ENCODE data around the gene ZFP36L1. TPM values are rescaled to one million over a fixed set of nuclear protein-coding genes. Genes with fewer than 3 reads are reported as not detected.

Gene ZFP36L1
- total RNA-seq, 1 experiment from 2014 or later: 304 TPM

- H2AFZ ChIP-seq (ENCODE audit: low read depth, low read length, poor library complexity, severe bottlenecking): no peak overlapping the region
- H3K4me2 ChIP-seq (ENCODE audit: low read length): peak overlapping the region; percentile 71
- no peaks in the 10 kb centered on the region for H3K9me3 ChIP-seq (ENCODE audit: control insufficient read depth in 1 of 2, insufficient read depth in 1 of 2, low read depth in 1 of 2, low read length in 2 of 2)
- RAD21 ChIA-PET (ENCODE audit: low non-redundant PET in 1 of 2, low total read pairs in 2 of 2, uncharacterized antibody in 2 of 2, unreplicated experiment in 2 of 2): interaction anchor here (1.4 to 3.7 kb wide), 4 partner anchors 29 to 536 kb away, joined by 3 to 14 read pairs (median 7); no protein-coding TSS in a partner anchor
- no peaks in the 10 kb centered on the region for H3K9me2 ChIP-seq (ENCODE audit: insufficient read depth)
- peaks cover 3% of the 10 kb centered on the region; the same call in 1 of the 2 replicates for H4K20me1 ChIP-seq (ENCODE audit: insufficient read depth)
- no peak for TF ChIP-seq RAD21 (IDR thresholded peaks at IDR 0.05; ENCODE audit: low read depth)
- no peak for TF ChIP-seq SIN3A (IDR thresholded peaks at IDR 0.05; ENCODE audit: low read depth)
- TF ChIP-seq POLR2AphosphoS5 (IDR thresholded peaks at IDR 0.05; ENCODE audit: low read depth, low read length): 0 out of 2 replicates have a peak, but pooled peaks have one; percentile 3
- peak; percentile 68 for TF ChIP-seq TCF7L2 (IDR thresholded peaks at IDR 0.05; ENCODE audit: borderline replicate concordance, extremely low read depth, insufficient read depth, insufficient read length)
- TF ChIP-seq EZH2phosphoT487 (IDR thresholded peaks at IDR 0.05; ENCODE audit: borderline replicate concordance): no peak
- TF ChIP-seq ZNF274 (IDR thresholded peaks at IDR 0.05; ENCODE audit: low read depth, low read length): no peak
- no peak for TF ChIP-seq ATF3 (IDR thresholded peaks at IDR 0.05)
- no peak for TF ChIP-seq REST (IDR thresholded peaks at IDR 0.05; ENCODE audit: low read depth)
- TF ChIP-seq CTCF (IDR thresholded peaks at IDR 0.05 in 2 of 3, conservative IDR thresholded peaks at IDR 0.05 in 1 of 3; ENCODE audit: borderline replicate concordance in 1 of 3, insufficient read depth in 1 of 3, low read depth in 2 of 3, low read length in 2 of 3): no peak
- no peak for TF ChIP-seq ZFX (IDR thresholded peaks at IDR 0.05)
- TF ChIP-seq EZH2 (IDR thresholded peaks at IDR 0.05): no peak
- H3K4me1 ChIP-seq (ENCODE audit: control insufficient read depth in 1 of 2, insufficient read depth in 2 of 2, low read length in 2 of 2): peaks cover 89 to 99% of the 10 kb centered on the region in 2 experiments
- no peaks in the 10 kb centered on the region for H3K27me3 ChIP-seq (ENCODE audit: insufficient read depth, low read length)
- CTCF ChIA-PET: interaction anchor here (0.6 to 2.7 kb wide), 5 partner anchors 8 to 851 kb away, joined by 3 to 13 read pairs (median 3); no protein-coding TSS in a partner anchor
- H3K36me3 ChIP-seq (ENCODE audit: control insufficient read depth in 1 of 2, insufficient read depth in 2 of 2, low read length in 2 of 2): peaks cover 14 to 21% of the 10 kb centered on the region in 2 experiments; a peak in 3 of 4 replicates
- BruUV-seq (replicated peaks): TSS peak; percentile 48
- peak; percentile 17; the same call in 1 of the 2 replicates for ATAC-seq
- peak overlapping the region; percentile 51 for H3K9ac ChIP-seq (ENCODE audit: low read length)
- intact Hi-C loops (cut with micrococcal nuclease): loop anchor here (2.0 to 10.0 kb wide), 2 partner anchors 236 to 420 kb away; no protein-coding TSS in a partner anchor
- DNase-seq (ENCODE audit: low read depth, low spot score): peak; percentile 86
- peaks cover 29% of the 10 kb centered on the region for H3K79me2 ChIP-seq (ENCODE audit: insufficient read depth, low read length)
- peak overlapping the region; percentile 99 for H3K27ac ChIP-seq (ENCODE audit: low read depth, low read length)
- POLR2A ChIA-PET: interaction anchor here (0.8 to 5.7 kb wide), 16 partner anchors 8 to 841 kb away, joined by 3 to 45 read pairs (median 4); partner anchors contain the start of gene ZFP36L1
- peak overlapping the region in 1 of 2 experiments; percentile 9; a peak in 2 of 4 replicates for H3K4me3 ChIP-seq (replicated peaks in 1 of 2; ENCODE audit: low read depth in 1 of 2, low read length in 2 of 2)
Measured at GRCh38 chr14:68784978-68785533, 7.8 kb downstream of the ZFP36L1 start.
